Measurements from ENCODE around the gene COPG1. TPM values are rescaled to one million over a fixed set of nuclear protein-coding genes. Genes with fewer than 3 reads are reported as not detected.
A peak's percentile ranks its signal among the peaks of the same experiment; 100 is the strongest.

COPG1 gene
- total and polyA plus RNA-seq, 2 of the 13 experiments (the other 11 are each of a cell fraction or from before 2014, with no cell fraction given) = 98.6 to 166 TPM

- TF ChIP-seq PAXIP1 (CRISPR knock-in tag; conservative IDR thresholded peaks at IDR 0.05) (peak; percentile 68), MAZ (IDR thresholded peaks at IDR 0.05; ENCODE audit: borderline replicate concordance, low read depth, low read length) (no peak), MAZ (CRISPR knock-in tag; IDR thresholded peaks at IDR 0.05; ENCODE audit: low read depth) (no peak; the same call in 1 of the 2 replicates), ZNF710 (CRISPR knock-in tag; IDR thresholded peaks at IDR 0.05; ENCODE audit: borderline replicate concordance) (no peak), ESRRA (CRISPR knock-in tag; IDR thresholded peaks at IDR 0.05; ENCODE audit: low read depth) (peak; percentile 8; the same call in 1 of the 2 replicates), ZNF773 (CRISPR knock-in tag; IDR thresholded peaks at IDR 0.05; ENCODE audit: borderline replicate concordance) (no peak), ZNF781 (CRISPR knock-in tag; IDR thresholded peaks at IDR 0.05; ENCODE audit: borderline replicate concordance, not compliant biosample characterization) (peak; percentile 16), PLRG1 (conservative IDR thresholded peaks at IDR 0.05) (no peak), MAFK (conservative IDR thresholded peaks at IDR 0.05 in 1 of 2, IDR thresholded peaks at IDR 0.05 in 1 of 2; ENCODE audit: low read length in 2 of 2) (no peak), ZFP1 (CRISPR knock-in tag; IDR thresholded peaks at IDR 0.05) (no peak), NFIC (IDR thresholded peaks at IDR 0.05; ENCODE audit: low read length) (no peak), SMAD3 (CRISPR knock-in tag; IDR thresholded peaks at IDR 0.05) (0 out of 2 replicates have a peak, but pooled peaks have one; percentile 37), ZSCAN5A (CRISPR knock-in tag; IDR thresholded peaks at IDR 0.05; ENCODE audit: borderline replicate concordance) (no peak), ZSCAN29 (CRISPR knock-in tag; conservative IDR thresholded peaks at IDR 0.05) (0 out of 2 replicates have a peak, but pooled peaks have one; percentile 41), FOXM1 (CRISPR knock-in tag; IDR thresholded peaks at IDR 0.05) (no peak), ZNF235 (CRISPR knock-in tag; IDR thresholded peaks at IDR 0.05; ENCODE audit: borderline replicate concordance) (no peak), RORA (CRISPR knock-in tag; IDR thresholded peaks at IDR 0.05) (0 out of 2 replicates have a peak, but pooled peaks have one; percentile 20)
Measured at GRCh38 chr3:129314386-129315222, 65.2 kb downstream of the COPG1 start (continued).
